GM11168 (cell line): Measurements from ENCODE around the gene DPRX.

ENCODE experiments used
- in situ Hi-C: fragments of 300-500 bp; cut with MboI; formaldehyde crosslinking; loops from one replicate; pipeline ENCODE4 v1.12.0; 2022; ENCODE audit warnings: low sequenced_read_pairs; ENCODE audit not compliant: unreplicated experiment

The DPRX gene

GRCh38 chr19:53631949-53632407 lies at the start of gene DPRX:
DPRX (plus strand) TSS chr19:53631999; CDS start chr19:53632107, 108 bp downstream.
- in situ Hi-C loops = no loop called here

GRCh38 chr19:53583181-53583580 lies 48.6 kb upstream of the DPRX start:
- in situ Hi-C loops = no loop called here

GRCh38 chr19:53586277-53586691 lies 45.5 kb upstream of the DPRX start:
- in situ Hi-C loops = no loop called here

GRCh38 chr19:53594811-53595509 lies 36.8 kb upstream of the DPRX start:
- in situ Hi-C loops = no loop called here

- in situ Hi-C loops = no loop called here
Observed at GRCh38 chr19:53595510-53595867, 36.3 kb upstream of the DPRX start.

GRCh38 chr19:53596056-53596455 lies 35.7 kb upstream of the DPRX start:
- in situ Hi-C loops = no loop called here

- in situ Hi-C loops = no loop called here
Observed at GRCh38 chr19:53597023-53597422, 34.8 kb upstream of the DPRX start.

- in situ Hi-C loops = no loop called here
Observed at GRCh38 chr19:53598361-53598760, 33.4 kb upstream of the DPRX start.

- in situ Hi-C loops = no loop called here
Observed at GRCh38 chr19:53600217-53600616, 31.6 kb upstream of the DPRX start.

- in situ Hi-C loops = no loop called here
Observed at GRCh38 chr19:53606031-53606430, 25.8 kb upstream of the DPRX start.

GRCh38 chr19:53608381-53608780 lies 23.4 kb upstream of the DPRX start:
- in situ Hi-C loops = no loop called here

GRCh38 chr19:53612762-53613526 lies 18.9 kb upstream of the DPRX start:
- in situ Hi-C loops = no loop called here

- in situ Hi-C loops = no loop called here
Observed at GRCh38 chr19:53621885-53622740, 9.7 kb upstream of the DPRX start.

GRCh38 chr19:53624771-53625545 lies 6.8 kb upstream of the DPRX start:
- in situ Hi-C loops = no loop called here

GRCh38 chr19:53626486-53626885 lies 5.3 kb upstream of the DPRX start:
- in situ Hi-C loops = no loop called here

GRCh38 chr19:53626976-53627375 lies 4.8 kb upstream of the DPRX start:
- in situ Hi-C loops = no loop called here

GRCh38 chr19:53634768-53635167 lies 3.0 kb downstream of the DPRX start:
- in situ Hi-C loops = no loop called here

- in situ Hi-C loops = no loop called here
Observed at GRCh38 chr19:53639471-53639870, 7.7 kb downstream of the DPRX start.

GRCh38 chr19:53642381-53643099 lies 10.7 kb downstream of the DPRX start:
- in situ Hi-C loops = no loop called here
